K562 (cell line): ENCODE results near the gene CDT1. TPM values are rescaled to one million over a fixed set of nuclear protein-coding genes. Genes with fewer than 3 reads are reported as not detected.
A peak's percentile ranks its signal among the peaks of the same experiment; 100 is the strongest.

Source experiments
- BACH1 ChIP-seq: fragments of 200-800 bp; sonication (Bioruptor generic); IDR thresholded peaks from 2 replicates; pipeline ENCODE4 v1.6.1; 2016; ENCODE audit warnings: missing genetic modification characterization, missing compliant biosample characterization
- BDP1 ChIP-seq: IDR thresholded peaks from 3 replicates; pipeline ENCODE4 v1.6.1; 2011; ENCODE audit not compliant: insufficient read length, insufficient read depth
- CEBPG ChIP-seq, 3 experiments: fragments of 200-800 bp in 1 of 3; sonication (Bioruptor generic) in 1 of 3; sonication (generic) in 1 of 3; formaldehyde crosslinking in 1 of 3; IDR thresholded peaks in 2 of 3; conservative IDR thresholded peaks in 1 of 3; 2 replicates each; pipeline versions ENCODE4 v1.6.1 to v1.8.0; 2016 to 2022; ENCODE audit warnings: missing compliant biosample characterization in 2 of 3, missing genetic modification characterization in 2 of 3, mild to moderate bottlenecking in 1 of 3, missing genetic modification reagents in 1 of 3
- FOSL1 ChIP-seq: fragments of 200-800 bp; sonication (Bioruptor generic); conservative IDR thresholded peaks from 2 replicates; pipeline ENCODE4 v1.6.1; 2016; ENCODE audit warnings: missing genetic modification characterization, missing compliant biosample characterization
- FOXA3 ChIP-seq, 2 experiments: fragments of 450-650 bp in 1 of 2; sonication (generic) in 1 of 2; formaldehyde crosslinking; IDR thresholded peaks in 1 of 2; conservative IDR thresholded peaks in 1 of 2; 2 replicates each; pipeline versions ENCODE4 v1.4.0 to v1.8.0; 2020 to 2022; ENCODE audit warnings: mild to moderate bottlenecking in 2 of 2, missing genetic modification reagents in 1 of 2
- MGA ChIP-seq: fragments of 450-650 bp; IDR thresholded peaks from 2 replicates; pipeline ENCODE4 v1.6.1; 2016; ENCODE audit warnings: mild to moderate bottlenecking, moderate library complexity
- PBX2 ChIP-seq, 2 experiments: IDR thresholded peaks in 1 of 2; conservative IDR thresholded peaks in 1 of 2; 2 replicates each; pipeline ENCODE4 v1.6.1; 2016; ENCODE audit warnings: low read depth in 2 of 2, mild to moderate bottlenecking in 1 of 2, missing compliant biosample characterization in 1 of 2, missing genetic modification characterization in 1 of 2, moderate library complexity in 1 of 2
- RBM17 ChIP-seq: fragments of 200-400 bp; formaldehyde crosslinking; IDR thresholded peaks from 2 replicates; pipeline ENCODE4 v1.6.1; 2017; ENCODE audit warnings: low read depth, mild to moderate bottlenecking, low read length, borderline replicate concordance
- ZNF583 ChIP-seq: fragments of 250-450 bp; sonication (Bioruptor Pico); IDR thresholded peaks from 2 replicates; pipeline ENCODE4 v1.4.0; 2020
- ZNF584 ChIP-seq: fragments of 200-800 bp; sonication (Bioruptor generic); IDR thresholded peaks from 2 replicates; pipeline ENCODE4 v1.6.1; 2016; ENCODE audit warnings: low read depth, mild to moderate bottlenecking, missing genetic modification characterization, missing compliant biosample characterization
- polyA plus RNA-seq, 8 experiments: library from polyadenylated mRNA; depleted of rRNA in 4 of 8; stranded (reverse) in 5 of 8; unstranded in 3 of 8; fragments of >200 nt; fragmentation: Nextera tagmentation in 2 of 8; fragmentation: Illumina TruSeq in 1 of 8; extraction: Ambion mirVana in 2 of 8; extraction: Trizol in 1 of 8; gene quantifications; 2 replicates each; pipeline versions ENCODE4 v1.2.1 to v1.2.3, GENCODE V29; 2011 to 2014; ENCODE audit warnings: inconsistent platforms in 1 of 8, missing spikeins in 1 of 8
- total RNA-seq, 7 experiments: library from RNA; depleted of rRNA in 6 of 7; stranded (reverse); fragments of >200 nt in 6 of 7; fragmentation: Illumina TruSeq in 2 of 7; extraction: Trizol in 2 of 7; gene quantifications; 2 replicates each; pipeline versions ENCODE4 v1.2.1 to v1.2.3, GENCODE V29; 2011 to 2021; ENCODE audit warnings: low replicate concordance in 1 of 7

The CDT1 gene
- total and polyA plus RNA-seq, 9 of the 15 experiments (the other 6 are each of a cell fraction or from before 2014, with no cell fraction given) = 0.92 to 178 (median 14.2) TPM

- TF ChIP-seq MGA = 0 out of 2 replicates have a peak, but pooled peaks have one; percentile 12
- TF ChIP-seq FOSL1 = peak; percentile 61
- peak in 1 of 2 experiments; percentile 64; a peak in 1 of 4 replicates for TF ChIP-seq FOXA3 (CRISPR knock-in tag; conservative IDR thresholded peaks at IDR 0.05 in 1 of 2, IDR thresholded peaks at IDR 0.05 in 1 of 2)
- no peak for TF ChIP-seq BDP1
- TF ChIP-seq PBX2 (CRISPR knock-in tag; IDR thresholded peaks at IDR 0.05; ENCODE audit: low read depth) = no peak; the same call in none of the 2 replicates
- TF ChIP-seq PBX2 (tag; conservative IDR thresholded peaks at IDR 0.05; ENCODE audit: low read depth) = peak; percentile 31; the same call in 1 of the 2 replicates
- TF ChIP-seq BACH1 (tag) = peak; percentile 70; the same call in 1 of the 2 replicates
- TF ChIP-seq CEBPG (CRISPR knock-in tag; IDR thresholded peaks at IDR 0.05) = peak; percentile 91
- TF ChIP-seq CEBPG (tag; conservative IDR thresholded peaks at IDR 0.05 in 1 of 2, IDR thresholded peaks at IDR 0.05 in 1 of 2) = peak in 1 of 2 experiments; percentile 38; a peak in 1 of 4 replicates
- TF ChIP-seq ZNF584 = peak; percentile 68
- TF ChIP-seq ZNF583 (CRISPR knock-in tag) = peak; percentile 72; the same call in 1 of the 2 replicates
- no peak for TF ChIP-seq RBM17
These were observed 3.9 kb upstream of the CDT1 start (continued) for GRCh38 chr16:88799569-88800276.
